HG02938 (cell line): ENCODE measurements around the gene SYMPK.

Source experiments
- ATAC-seq: cut with Tn5 transposase; IDR thresholded peaks from one replicate; pipeline ENCODE4 v1.9.1; 2021; ENCODE audit warnings: mild to moderate bottlenecking, moderate library complexity; ENCODE audit not compliant: unreplicated experiment

The SYMPK gene

GRCh38 chr19:45826934-45827333, 36.0 kb downstream of the SYMPK start:
- no peak for ATAC-seq

GRCh38 chr19:45825917-45826893, 36.7 kb downstream of the SYMPK start:
- no peak for ATAC-seq

- ATAC-seq: no peak
Observed at GRCh38 chr19:45825263-45825605, 37.7 kb downstream of the SYMPK start.

- ATAC-seq: no peak
Observed at GRCh38 chr19:45824531-45825262, 38.2 kb downstream of the SYMPK start.

GRCh38 chr19:45824041-45824471, 38.9 kb downstream of the SYMPK start:
- no peak for ATAC-seq

- ATAC-seq: no peak
Observed at GRCh38 chr19:45823182-45823581, 39.8 kb downstream of the SYMPK start.

GRCh38 chr19:45822716-45823115, 40.2 kb downstream of the SYMPK start:
- ATAC-seq: no peak

- no peak for ATAC-seq
Observed at GRCh38 chr19:45821570-45821969, 41.4 kb downstream of the SYMPK start.

- ATAC-seq: no peak
Observed at GRCh38 chr19:45821103-45821521, 41.8 kb downstream of the SYMPK start.

GRCh38 chr19:45820413-45821102, 42.4 kb downstream of the SYMPK start:
- no peak for ATAC-seq

- ATAC-seq: no peak
Observed at GRCh38 chr19:45819769-45820168, 43.2 kb downstream of the SYMPK start.

- no peak for ATAC-seq
Observed at GRCh38 chr19:45817725-45818301, 45.1 kb downstream of the SYMPK start.

GRCh38 chr19:45817010-45817724, 45.8 kb downstream of the SYMPK start:
- peak; percentile 87 for ATAC-seq

GRCh38 chr19:45816236-45817009, 46.5 kb downstream of the SYMPK start:
- ATAC-seq: no peak

- no peak for ATAC-seq
Observed at GRCh38 chr19:45815481-45816216, 47.3 kb downstream of the SYMPK start.

- no peak for ATAC-seq
Observed at GRCh38 chr19:45814851-45815480, 48.0 kb downstream of the SYMPK start, which contains the start of gene RSPH6A. Gene RSPH6A, minus strand, starts transcription at chr19:45815308. Its CDS starts 132 bp downstream, at chr19:45815176.

GRCh38 chr19:45814166-45814780, 48.7 kb downstream of the SYMPK start:
- ATAC-seq: no peak

- no peak for ATAC-seq
Observed at GRCh38 chr19:45812297-45812696, 50.6 kb downstream of the SYMPK start.
